Kidney (tissue), 14 donors: ENCODE measurements around the gene NTSR1. TPM values are rescaled to one million over a fixed set of nuclear protein-coding genes. Genes with fewer than 3 reads are reported as not detected.

ENCODE experiments used
- DNase-seq, 5 donors: peaks; one replicate each; pipeline ENCODE4 v3.0.0-alpha.2; 2013 to 2020
- FAIRE-seq: peaks from 2 replicates; lab custom pipeline; 2012; peaks lifted over from hg19 to GRCh38; lab: Jason Lieb, UNC
- H3K27ac ChIP-seq, 2 donors: one replicate each; pipeline ENCODE4 v1.7.0; 2013; ENCODE audit warnings: low read depth in 2 of 2, low read length in 2 of 2, inconsistent platforms in 1 of 2
- H3K27me3 ChIP-seq: one replicate; pipeline ENCODE4 v1.7.1; 2013; ENCODE audit warnings: low read length, inconsistent platforms; ENCODE audit not compliant: control insufficient read depth, insufficient read depth
- H3K36me3 ChIP-seq, 3 donors: one replicate each; pipeline versions ENCODE4 v1.7.0 to v1.7.1; 2013; ENCODE audit warnings: low read length in 3 of 3, control low read depth in 1 of 3, inconsistent platforms in 1 of 3; ENCODE audit not compliant: insufficient read depth in 3 of 3, control insufficient read depth in 2 of 3
- H3K4me1 ChIP-seq, 3 donors: one replicate each; pipeline versions ENCODE4 v1.7.0 to v1.7.1; 2013; ENCODE audit warnings: low read length in 3 of 3, inconsistent platforms in 1 of 3, low read depth in 1 of 3; ENCODE audit not compliant: control insufficient read depth in 2 of 3, insufficient read depth in 2 of 3
- H3K4me3 ChIP-seq, 3 donors: one replicate each; pipeline versions ENCODE4 v1.7.0 to v1.8.1; 2013; ENCODE audit warnings: low read length in 3 of 3, control low read depth in 1 of 3, inconsistent platforms in 1 of 3
- H3K9ac ChIP-seq, 3 donors: one replicate each; pipeline versions ENCODE4 v1.7.0 to v1.7.1; 2013; ENCODE audit warnings: low read length in 3 of 3, control low read depth in 1 of 3, inconsistent platforms in 1 of 3
- H3K9me3 ChIP-seq, 3 donors: one replicate each; pipeline versions ENCODE4 v1.7.0 to v1.7.1; 2013; ENCODE audit warnings: low read length in 3 of 3, control low read depth in 1 of 3, inconsistent platforms in 1 of 3; ENCODE audit not compliant: control insufficient read depth in 2 of 3, insufficient read depth in 1 of 3
- CTCF ChIP-seq: IDR thresholded peaks from 3 replicates; pipeline ENCODE4 v1.5.1; 2012; ENCODE audit warnings: mild to moderate bottlenecking, moderate library complexity, borderline replicate concordance; ENCODE audit not compliant: insufficient read depth; ENCODE audit errors: extremely low read depth
- intact Hi-C: fragments of 100-400 bp; cut with DNase I; formaldehyde crosslinking; loops from one replicate; pipeline ENCODE4 v1.11.1; 2022
- polyA plus RNA-seq: library from polyadenylated mRNA; stranded (reverse); fragments of 350-450 nt; fragmentation: Illumina TruSeq; extraction: RNeasy Lipid Tissue Mini Kit (QIAGEN cat#74804); gene quantifications from one replicate; pipeline ENCODE4 v1.2.3, GENCODE V29; 2014; ENCODE audit warnings: low read depth, low replicate concordance; ENCODE audit not compliant: insufficient read depth
- total RNA-seq: library from RNA; stranded (reverse); fragmentation: NEBNext Ultra II Directional; extraction: Animal tissue kit (Norgen Biotek cat#: 25700); gene quantifications from one replicate; pipeline ENCODE4 v1.2.1, GENCODE V29; 2021
- donor health status: control.
- donor health status: control.
- donor health status: control.
- donor health status: control.
- donor health status: control.
- donor health status: DM: yes; HTN: yes; CAD: no.
- donor health status: Normal renal cell carcinoma (clear cell type).

NTSR1 gene
- total and polyA plus RNA-seq, 2 donors from 2014 or later, result 0.09 TPM; not detected in 1

- no peaks in the 10 kb centered on the region for H3K36me3 ChIP-seq
- no peak overlapping the region for H3K9ac ChIP-seq
- no peak overlapping the region for H3K4me3 ChIP-seq
- peaks cover 0 to 5% (median 0%) of the 10 kb centered on the region in 3 donors for H3K9me3 ChIP-seq
- intact Hi-C loops, result no loop called here
- H3K27ac ChIP-seq, result no peak overlapping the region
- peak in 1 of 5 donors; percentile 33 for DNase-seq
- peaks cover 0 to 2% (median 0%) of the 10 kb centered on the region in 3 donors for H3K4me1 ChIP-seq
- FAIRE-seq, result no peak
- no peaks in the 10 kb centered on the region for H3K27me3 ChIP-seq
- TF ChIP-seq CTCF, result no peak
Measured at GRCh38 chr20:62725596-62726268, 17.1 kb downstream of the NTSR1 start.

GRCh38 chr20:62726276-62726675, 17.6 kb downstream of the NTSR1 start:
- Histone ChIP-seq H3K9ac (no peak overlapping the region), H3K9me3 (peaks cover 0 to 5% (median 0%) of the 10 kb centered on the region in 3 donors), H3K4me3 (no peak overlapping the region), H3K27ac (no peak overlapping the region), H3K4me1 (peaks cover 0 to 2% (median 0%) of the 10 kb centered on the region in 3 donors), H3K36me3 (no peaks in the 10 kb centered on the region), H3K27me3 (no peaks in the 10 kb centered on the region)
- TF ChIP-seq CTCF, result no peak
- intact Hi-C loops, result no loop called here
- FAIRE-seq (no peak), DNase-seq (peak in 1 of 5 donors; percentile 21)

GRCh38 chr20:62726716-62727583, 18.3 kb downstream of the NTSR1 start:
- Histone ChIP-seq H3K27me3 (no peaks in the 10 kb centered on the region), H3K4me1 (peaks cover 0 to 2% (median 0%) of the 10 kb centered on the region in 3 donors), H3K36me3 (no peaks in the 10 kb centered on the region), H3K9ac (no peak overlapping the region), H3K9me3 (no peaks in the 10 kb centered on the region), H3K4me3 (no peak overlapping the region), H3K27ac (no peak overlapping the region)
- intact Hi-C loops, result no loop called here
- FAIRE-seq, result no peak
- peak in 1 of 5 donors; percentile 68 for DNase-seq
- no peak for TF ChIP-seq CTCF
